Activated CD8-positive, alpha-beta memory T cell treated with anti-CD3 and anti-CD28 coated beads, Interleukin-2, amount 50 U/mL, for 48 hours (primary cell): Measurements from ENCODE around the gene SORCS1.

ENCODE experiments used
- DNase-seq: peaks from one replicate; pipeline ENCODE4 v3.0.0-alpha.2; 2020

SORCS1 gene

DNA sequence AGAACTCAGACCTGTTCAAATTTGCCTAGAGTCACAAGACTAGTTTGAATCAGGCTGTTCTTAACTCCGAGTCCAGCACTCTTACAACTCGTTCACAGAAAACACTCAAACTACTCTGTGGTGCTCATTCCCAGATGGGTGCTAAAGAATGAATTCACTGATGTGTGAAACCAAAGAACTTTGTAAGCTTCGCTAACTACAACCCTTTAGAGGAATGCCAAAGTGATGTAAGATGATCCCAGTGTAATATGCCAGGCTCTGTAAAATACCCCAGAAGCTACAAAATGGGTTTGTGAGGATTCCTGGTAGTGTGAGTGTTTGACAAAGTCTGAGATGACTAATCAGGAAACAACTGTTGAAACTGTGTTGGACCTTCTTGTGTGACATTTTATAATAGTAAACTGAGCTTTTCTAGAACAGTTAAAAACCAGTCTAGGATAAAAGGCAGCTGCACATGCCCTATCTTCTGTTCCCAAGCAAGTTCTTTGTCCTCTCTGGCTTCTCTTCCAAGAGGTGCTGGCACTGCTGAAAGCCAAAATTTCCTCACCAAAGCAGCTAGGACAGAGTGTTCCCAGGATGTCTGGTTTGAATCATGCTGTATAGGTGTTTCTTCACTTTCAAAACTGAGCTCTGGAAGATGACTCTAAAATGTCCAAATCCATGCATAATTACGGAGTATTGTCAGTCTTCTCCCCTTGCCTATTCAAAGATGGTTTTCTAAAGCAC is 527.6 kb downstream of the SORCS1 start:
- no peak for DNase-seq

DNA sequence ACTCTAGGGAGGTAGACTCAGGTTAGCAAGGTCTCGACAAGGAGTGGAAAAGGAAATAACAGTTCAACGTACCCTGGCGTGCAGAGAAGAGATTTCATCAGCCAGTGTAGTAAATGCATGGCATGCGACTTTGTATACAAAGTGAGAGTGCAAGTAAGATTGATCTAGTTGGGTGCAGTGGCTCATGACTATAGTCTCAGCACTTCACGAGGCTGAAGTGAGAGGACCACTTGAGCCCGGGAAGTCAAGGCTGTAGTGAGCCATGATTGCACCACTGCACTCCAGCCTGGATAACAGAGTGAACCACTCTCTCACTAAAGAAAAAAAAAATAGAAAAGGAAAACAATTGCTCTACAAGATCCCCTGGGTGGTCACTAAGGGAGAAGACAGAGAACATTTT is 528.6 kb downstream of the SORCS1 start:
- no peak for DNase-seq

DNA sequence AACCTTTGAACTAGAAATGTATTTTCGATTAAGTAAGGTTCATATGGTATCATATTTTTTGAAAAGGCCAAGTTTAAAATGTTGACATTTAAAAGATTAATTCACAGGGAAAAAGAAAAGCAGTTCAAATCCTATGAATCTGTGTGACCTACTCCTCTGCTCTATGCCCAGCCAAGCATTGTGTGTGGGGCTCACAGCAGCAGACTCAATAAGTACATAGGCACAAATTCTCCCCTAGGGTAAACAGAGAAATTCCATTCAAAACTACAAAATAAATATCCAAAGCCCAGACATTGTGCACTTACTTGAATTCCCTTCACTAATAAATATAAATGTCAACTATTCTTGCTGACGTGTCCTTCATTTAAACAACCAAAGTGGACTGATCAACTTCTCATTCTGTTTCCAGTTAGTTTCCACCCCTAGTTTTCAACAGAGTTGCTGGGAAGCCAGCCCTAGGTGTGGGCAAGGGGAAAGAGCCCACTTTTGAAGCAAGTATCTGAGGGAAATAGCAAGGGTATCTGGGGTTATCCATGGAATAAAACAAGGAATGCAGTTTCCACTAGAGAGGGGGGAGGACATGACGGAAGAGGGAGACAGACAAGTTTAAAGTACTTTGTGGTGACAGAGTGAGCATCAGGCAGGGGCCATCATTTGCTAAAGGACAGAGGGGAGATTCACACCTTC is 533.3 kb downstream of the SORCS1 start:
- no peak for DNase-seq

DNA sequence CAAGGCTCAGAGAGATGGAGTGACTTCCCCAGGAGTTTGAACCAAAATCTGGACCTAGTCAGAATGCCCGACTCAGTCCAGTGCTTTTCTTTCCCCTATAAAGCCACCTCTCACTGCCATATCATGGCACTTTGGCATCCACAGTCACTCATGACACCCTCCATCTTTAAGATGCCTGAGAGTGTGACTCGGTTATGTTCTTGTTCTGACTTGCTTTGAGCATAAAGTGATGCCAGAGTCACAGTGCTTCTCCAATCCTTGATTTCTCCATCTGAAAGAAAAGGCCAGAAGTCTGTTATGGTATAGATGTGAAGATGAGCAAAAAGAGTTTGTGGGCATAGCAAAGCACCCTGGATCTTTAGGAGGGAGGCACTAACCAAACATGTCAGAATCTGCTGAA is 538.1 kb downstream of the SORCS1 start:
- no peak for DNase-seq

DNA sequence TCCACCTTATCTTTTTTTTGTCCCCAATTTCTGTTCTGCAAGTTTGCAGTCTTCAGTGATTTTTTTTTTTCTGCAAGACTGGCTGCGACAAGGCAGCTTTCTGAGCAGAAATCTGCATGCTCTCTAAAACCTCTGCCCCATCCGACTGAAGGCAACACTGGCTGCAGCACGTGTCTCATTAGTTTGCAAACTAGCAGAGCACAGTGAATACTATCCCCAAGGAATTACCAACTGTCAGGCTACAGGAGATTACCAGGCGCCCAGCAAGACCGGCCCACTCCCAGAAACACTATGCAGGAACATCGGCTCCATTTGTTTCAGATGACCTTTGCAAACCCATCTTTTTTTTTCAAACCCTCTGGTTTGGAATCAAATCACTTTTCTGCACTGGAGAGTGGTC is 538.8 kb downstream of the SORCS1 start:
- DNase-seq, result no peak

DNA sequence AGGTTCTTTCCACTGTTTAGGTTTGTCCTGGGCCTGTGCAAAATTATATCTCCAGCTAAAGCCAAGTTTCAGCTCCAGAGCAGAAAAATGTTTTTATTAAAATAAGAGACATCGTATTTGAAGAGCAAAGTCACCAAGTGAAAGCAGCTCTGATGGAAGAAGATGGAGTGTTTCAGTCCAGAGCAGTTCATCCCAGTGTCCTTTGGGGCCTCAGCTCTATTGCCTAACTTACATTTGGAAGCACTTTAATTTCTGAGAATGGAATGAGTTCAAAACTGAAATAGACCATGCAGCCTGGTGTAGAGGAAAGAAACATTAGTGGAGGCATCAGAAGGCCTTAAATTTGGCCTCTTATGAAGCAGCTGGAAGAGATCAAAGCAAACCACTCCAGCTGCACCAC is 545.2 kb downstream of the SORCS1 start:
- DNase-seq, result no peak

DNA sequence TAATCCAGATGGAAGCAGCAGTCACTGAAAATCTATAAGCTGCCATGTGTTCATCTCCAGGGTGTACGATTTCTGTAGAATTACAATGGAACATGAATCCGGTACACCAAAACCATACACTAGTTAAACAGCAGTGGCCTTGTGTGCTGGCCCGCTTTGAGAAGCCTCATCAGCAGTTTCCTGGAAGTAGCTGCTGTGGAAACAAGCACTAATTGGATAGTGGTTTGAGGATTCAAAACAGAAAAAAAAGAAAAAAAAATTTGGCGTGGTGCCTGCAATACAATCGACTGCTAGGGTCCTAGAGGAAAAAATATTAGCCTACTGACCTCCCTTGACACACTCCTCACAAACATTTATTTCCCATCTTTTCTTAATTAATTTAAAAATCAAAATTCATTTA is 545.9 kb downstream of the SORCS1 start:
- no peak for DNase-seq

DNA sequence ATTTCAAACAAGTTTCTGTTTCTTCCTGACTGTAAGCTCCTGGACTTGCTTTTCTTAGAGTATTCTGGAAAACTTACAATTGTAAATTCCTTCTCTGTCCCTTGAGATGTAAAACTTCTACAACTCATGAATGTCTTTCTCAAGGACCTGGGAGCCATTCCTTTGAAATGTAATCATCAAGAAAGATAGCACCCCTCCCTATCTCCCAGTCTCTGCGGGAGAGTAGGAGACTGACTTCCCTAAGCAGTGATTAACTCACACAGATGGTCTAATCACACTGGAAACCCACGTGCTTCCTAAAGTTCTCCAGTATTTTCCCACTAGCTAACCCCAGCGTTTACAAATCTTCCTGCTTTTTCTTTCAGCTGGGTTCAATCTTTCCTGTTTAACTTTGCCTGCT is 549.4 kb downstream of the SORCS1 start:
- DNase-seq, result no peak

DNA sequence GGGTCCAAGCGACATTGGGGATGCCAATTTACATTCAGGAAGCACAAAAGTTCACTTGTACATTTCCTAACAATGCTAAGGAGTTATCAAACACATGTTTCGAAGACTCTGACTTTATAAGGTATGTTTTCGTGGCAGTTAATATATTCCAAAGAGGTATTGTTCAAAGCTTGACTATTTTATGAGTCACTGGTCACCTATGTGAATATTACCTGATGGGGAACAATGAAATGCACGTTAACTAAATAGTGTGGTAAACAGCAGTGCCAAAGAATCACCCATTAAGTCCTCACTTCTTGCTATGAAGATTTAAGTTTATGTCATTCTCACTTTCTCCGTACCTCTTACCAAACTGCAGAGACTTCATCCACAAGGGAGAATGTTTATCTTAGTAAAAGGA is 550.2 kb downstream of the SORCS1 start:
- no peak for DNase-seq

DNA sequence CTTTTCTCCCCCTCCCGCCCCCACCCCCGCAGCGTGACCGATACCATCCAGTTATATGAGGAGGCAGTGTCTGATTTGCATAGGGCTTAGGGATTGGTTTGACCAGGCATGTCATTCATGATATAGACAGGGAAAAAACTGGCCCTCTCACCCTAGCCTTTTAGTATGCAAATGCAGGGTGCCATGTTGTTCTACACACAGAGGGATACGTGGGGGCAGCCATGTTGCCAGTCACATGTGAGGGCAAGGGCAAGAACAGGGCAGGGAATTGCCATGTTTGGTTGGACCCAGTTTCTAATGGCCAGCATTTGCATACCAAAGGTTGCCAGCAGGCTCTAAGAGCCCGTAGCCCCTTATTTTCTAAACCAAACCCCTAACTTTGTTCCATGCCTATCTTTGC is 552.1 kb downstream of the SORCS1 start:
- no peak for DNase-seq

DNA sequence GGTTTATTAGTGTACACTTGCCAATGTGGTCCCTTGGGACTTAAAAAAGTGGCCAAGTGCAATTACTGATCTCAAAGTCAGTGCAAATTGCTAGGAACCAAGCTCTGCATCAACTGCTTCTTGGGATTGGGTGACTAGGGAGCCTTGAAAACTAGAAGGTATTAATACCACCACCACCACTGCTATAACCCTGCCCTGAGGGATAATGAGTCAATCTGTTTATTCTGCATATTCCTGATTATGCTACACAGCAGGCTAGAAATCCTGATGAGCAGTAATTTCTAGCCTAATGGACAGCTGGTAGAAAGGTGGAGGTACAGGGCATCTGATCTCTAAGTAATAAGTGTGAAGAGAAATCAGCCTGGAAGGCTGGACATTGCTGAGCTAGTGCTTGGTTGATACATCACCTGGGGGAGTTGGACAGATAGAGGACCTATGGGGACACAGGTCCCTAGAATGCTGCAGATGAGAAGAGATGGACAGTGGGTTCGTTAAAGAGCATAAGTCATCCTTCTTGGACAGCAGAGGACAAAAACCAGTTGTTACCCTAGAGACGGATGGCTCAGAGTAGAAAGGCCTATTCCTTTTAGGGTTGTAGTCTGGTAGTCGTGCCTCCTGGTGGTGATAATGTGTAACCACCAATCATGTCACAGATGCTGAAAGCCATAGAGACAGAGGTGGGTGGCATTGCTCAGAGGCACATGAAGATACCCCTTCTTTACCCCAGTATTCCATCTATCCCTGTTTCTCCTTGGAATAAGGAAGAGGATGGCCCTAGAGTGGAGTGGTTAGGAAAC is 554.8 kb downstream of the SORCS1 start:
- DNase-seq, result no peak

DNA sequence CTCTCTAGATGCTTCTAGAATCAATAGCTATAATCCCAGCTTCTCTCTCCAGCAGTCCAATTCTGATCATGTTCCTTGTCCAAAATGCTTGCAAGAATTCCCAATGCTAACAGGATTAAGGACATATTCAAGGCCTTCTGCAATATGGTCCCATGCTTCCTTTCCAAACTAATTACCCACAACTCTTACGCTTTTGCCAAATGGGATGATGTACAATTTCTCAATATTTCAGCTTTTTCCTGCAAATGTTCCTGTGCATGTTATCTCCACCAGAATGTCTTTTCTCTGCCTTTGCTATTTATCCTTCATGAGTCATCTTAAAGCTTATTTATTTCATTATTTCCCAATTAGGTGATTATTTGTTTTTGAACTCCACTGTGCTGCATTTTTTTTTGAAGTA is 556.4 kb downstream of the SORCS1 start:
- no peak for DNase-seq

DNA sequence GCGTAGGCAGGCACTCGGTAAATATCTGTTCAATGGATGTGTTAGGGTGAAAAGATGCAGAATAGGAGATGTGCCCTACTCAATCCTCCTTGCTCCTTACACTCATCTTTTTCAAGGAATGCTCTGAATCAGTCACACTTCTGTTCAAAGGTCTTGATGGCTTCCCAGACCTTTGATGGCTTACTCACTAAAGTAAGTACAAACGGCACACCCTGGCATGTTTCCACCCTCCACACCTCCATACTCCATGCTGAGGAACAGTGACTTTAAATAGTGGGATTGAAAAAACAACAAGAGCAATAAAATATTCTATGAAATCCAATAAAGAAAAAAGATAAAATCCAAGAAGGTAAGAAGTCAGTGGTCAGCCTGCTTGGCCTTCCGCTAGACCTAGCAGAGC is 569.2 kb downstream of the SORCS1 start:
- DNase-seq, result no peak

DNA sequence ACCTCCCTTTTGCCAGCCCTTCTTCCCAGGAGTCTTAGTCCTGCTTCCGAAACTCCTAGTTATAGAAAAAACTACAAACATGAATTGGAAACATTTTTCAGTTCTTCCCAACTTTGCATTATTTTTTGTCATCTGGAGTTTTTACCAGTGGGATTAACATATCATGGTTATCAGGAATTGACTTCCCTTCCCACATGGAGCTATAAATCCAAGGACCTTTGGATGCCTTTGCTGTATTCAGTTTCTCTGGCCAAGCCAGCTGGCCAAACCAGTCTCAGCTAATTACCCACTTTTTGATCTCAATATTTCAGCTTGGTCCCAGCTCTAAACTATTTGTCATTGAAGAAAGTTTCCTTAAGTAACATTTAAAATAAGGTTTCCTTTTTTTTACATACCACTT is 570.6 kb downstream of the SORCS1 start:
- DNase-seq, result no peak

DNA sequence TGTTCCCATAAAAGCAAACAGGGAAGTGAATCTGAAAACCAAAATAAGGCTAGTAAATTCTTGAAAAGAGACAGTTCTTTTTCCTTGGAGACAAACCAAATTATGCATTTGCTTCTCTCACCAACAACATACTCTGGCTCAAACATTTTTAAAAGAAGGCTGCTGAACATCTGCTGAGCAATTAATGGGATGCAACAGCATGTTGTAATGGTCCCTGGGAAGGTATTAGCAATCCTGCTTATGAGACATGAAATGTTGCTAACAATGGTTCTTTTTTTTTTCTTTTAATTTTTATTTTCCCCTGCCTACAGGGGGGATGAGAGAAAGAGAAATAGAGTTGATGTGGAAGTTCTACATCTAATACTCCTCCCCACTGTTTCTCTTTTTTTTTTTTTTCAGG is 572.1 kb downstream of the SORCS1 start:
- no peak for DNase-seq

DNA sequence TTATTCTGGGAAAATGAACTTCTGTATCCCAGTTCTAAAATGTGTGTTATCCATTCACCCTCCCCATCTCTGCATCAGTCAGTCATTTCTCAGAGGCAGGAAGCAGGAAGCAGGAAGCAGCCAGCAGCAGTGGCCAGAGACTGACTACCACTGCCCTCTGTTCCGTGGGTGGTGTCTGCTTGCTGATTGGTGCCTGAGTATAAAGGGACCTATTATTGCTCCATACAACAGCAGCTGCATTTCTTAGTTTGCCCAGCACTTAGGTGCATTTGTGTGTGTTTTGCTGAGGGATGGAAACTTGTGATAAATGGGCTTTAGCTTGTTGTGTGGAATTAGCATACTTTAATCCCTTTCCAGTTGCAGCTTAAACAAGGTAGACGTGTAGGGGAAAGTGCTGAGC is 582.2 kb downstream of the SORCS1 start:
- DNase-seq, result no peak

DNA sequence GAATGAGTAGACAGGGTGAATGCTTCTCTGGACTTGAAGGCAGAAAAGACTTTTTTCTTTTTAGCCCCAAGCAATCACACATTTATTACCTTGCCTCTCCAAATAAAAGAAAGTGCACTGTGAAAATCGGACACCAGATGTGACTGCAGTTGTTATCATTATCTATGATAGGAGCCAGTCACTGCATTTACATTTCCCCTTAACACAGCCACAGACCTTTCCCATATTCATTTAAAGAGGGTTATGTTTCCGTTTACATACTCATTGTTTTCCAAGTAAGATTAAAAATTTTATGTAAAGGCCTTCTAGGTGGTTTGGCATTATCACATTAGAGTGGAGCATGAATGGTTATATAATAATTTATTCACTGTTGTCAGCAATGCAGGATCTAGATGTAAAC is 586.8 kb downstream of the SORCS1 start:
- DNase-seq, result no peak

DNA sequence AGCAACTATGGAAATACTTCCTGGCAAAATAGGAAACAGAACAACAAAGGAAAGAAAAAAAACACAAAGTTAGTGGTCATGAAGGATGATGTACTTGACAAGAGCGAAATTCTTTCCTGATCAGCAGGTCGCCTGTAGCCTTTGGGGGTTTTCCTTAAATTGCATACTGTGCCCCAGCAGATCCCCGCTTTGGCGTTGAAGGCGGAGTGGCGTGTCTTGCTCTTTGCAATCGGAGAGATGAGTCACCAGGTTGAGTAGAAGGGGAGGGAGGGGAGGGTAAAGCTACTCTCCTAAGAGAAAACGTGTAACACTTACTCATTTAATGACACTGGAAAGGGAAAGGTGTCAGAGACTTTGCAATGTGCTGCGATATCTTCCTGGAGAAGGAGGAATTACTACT is 587.2 kb downstream of the SORCS1 start:
- DNase-seq, result no peak

DNA sequence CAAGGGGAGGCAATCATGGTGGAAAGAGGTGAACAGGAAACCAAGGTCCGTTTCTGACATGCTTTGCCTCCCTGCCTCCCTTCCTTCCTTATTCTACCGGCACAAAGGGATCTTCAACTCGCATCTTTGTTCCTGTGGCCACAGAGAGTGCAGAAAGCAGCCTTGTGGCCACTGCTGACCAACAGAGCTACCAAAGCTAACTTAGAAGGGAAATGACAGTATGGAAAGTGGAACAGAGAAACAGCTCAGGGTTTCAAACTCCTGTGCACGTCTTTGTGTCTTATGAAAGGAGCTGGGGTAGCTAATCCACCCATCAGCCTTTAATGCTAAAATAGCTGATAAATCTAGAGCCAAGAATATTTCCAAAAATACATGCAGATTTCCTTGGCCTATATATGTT is 588.0 kb downstream of the SORCS1 start:
- DNase-seq, result no peak

DNA sequence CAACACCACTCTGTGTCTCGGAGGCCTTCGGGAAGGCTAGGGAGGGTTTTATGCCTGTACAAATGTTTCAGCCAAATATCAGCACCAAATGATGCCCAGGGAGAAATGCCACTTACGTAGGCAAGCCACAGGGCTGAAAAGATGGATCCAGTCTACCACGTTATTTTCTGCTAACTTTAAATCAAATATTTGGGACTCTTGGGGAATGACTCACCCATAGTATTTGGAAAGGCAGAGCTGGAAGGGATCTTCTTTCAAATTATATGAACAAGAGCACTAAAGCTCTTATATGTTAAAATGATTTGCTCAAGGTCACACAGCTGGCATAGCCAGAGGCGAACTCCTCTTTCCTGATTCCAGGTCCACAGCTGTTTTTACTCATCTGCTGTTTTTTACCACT is 591.4 kb downstream of the SORCS1 start:
- no peak for DNase-seq

DNA sequence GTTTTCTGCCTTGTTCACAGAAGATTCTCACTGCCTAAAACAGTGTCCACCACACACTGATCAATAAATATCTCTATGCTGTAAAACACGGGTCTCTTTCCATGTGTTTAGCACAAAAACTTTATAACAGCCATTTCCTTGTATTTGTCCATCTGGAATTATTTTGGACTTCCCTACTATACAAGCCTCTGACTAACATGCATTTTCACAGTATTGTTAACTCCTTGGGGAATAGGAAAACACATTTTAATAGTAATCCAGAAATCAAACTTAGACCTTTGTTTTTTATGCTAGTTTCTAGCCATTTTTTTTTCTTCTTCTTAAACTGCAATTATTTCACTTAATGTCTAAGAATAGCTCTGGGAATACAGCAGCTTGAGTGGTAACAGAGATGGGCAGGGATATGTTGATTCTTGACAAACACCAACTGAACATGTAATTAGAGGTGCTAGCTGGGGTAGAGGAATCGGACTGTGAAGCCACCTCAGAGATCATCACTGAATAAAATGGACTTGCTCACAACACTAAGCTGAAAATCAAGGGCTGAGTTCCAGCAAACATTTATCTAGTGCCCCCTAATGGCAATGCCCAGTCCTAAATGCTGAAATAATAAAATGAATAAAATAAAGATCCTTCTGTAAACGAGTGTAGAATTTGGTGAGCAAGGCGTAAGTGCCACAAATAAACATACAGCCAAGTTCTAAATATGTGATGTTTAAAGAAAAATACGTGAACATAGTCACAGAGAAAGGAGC is 593.1 kb downstream of the SORCS1 start:
- no peak for DNase-seq

DNA sequence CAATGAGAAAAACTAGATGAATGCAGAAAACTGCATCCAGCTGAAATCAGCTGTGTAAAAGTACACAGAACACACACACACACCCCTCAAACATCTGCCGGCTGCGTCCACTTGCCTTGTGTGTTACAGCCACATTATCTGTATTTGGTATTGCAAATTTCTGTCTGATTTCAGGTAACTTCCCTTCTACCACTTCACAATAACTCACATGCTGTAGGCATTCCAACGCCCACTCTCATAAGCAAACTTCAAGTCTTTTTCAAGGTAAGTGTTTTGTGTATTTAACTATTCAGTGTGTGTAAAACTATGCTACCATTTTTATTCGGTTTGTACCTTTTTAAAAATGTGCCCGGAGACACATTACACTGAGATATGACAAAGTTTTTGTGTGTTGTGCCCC is 594.2 kb downstream of the SORCS1 start:
- DNase-seq, result no peak

DNA sequence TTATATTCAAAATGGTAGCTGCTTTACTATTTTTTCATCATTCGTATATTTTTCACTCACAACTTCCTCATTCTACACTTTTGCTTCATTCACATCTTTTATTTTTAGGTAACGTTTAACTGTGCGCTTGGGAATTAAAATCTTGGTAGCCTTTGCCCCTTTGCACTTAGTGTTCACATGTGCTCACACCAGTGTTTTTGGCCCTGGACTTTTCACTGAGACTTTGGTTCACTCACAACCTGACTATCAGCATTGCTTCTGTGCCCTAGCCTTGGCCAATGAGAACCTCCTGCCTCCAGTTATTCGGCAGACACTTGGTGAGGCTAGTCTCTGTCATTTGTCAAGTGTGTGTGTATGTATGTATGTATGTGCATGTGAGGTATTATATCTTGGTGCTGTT is 596.9 kb downstream of the SORCS1 start:
- DNase-seq, result no peak
